ENCODE measurements around the gene GALNTL6.

GALNTL6 gene

GRCh38 chr4:171889681-171890080, 76.5 kb downstream of the GALNTL6 start:
- DNase-seq, result no peak

DNA sequence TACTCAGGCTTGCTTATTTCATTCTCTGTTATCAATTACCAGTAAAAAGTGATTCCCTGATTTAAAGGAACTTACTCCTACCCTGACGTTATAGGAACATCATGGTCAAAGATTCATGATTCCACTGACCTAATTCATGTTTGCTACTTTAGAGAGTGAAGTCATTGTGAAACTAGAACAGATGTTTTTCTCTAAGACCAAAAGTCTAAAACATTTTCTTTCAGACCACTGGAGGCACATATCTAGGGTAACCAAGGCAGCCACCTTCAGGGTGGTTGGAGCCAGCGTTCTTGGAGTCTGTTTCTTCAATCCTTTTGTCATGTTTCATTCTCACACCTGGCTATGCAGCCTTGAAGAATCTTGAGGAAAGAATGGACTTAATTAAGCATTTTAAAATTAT, 77.8 kb downstream of the GALNTL6 start:
- no peak for DNase-seq

DNA sequence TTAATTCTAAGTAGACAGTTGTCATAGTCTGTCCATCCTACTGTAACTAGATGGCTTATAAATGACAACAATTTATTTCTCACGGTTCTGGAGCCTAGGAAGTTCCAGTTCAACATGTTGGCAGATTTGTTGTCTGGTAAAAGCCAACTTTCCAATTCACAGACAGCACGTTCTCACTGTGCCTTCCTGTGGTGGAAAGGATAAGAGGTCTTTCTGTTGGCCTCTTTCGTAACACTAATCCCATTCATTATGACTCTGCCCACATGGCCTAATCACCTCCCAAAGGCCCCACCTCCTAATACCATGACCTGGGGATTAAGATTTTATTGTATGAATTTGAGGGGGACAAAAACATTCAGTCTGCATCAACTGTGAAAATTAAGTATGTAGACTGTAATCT, 83.2 kb downstream of the GALNTL6 start:
- DNase-seq, result no peak

GRCh38 chr4:171919314-171919713, 106.1 kb downstream of the GALNTL6 start:
- no peak for DNase-seq

- DNase-seq, result no peak
Observed at GRCh38 chr4:171920901-171921300, 107.7 kb downstream of the GALNTL6 start.

GRCh38 chr4:171924746-171925376, 111.7 kb downstream of the GALNTL6 start:
- no peak for DNase-seq

DNA sequence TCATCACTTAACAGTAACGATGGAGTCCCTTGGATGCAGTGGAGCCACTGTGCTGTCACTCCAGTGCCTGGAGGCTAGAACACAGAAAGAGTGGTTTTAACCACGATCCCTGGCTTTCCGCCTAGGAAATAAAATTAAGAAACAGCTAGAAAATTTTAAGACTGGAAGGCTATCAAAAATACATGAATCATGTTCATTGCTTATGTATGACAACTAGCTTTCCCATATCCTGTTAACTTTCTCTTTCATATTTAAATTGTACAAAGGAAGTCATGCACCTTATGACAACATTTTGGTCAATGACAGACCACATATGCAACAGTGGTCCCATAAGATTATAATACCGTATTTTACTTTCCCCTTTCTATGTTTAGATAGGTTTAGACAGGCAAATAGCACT, 115.1 kb downstream of the GALNTL6 start:
- no peak for DNase-seq

DNA sequence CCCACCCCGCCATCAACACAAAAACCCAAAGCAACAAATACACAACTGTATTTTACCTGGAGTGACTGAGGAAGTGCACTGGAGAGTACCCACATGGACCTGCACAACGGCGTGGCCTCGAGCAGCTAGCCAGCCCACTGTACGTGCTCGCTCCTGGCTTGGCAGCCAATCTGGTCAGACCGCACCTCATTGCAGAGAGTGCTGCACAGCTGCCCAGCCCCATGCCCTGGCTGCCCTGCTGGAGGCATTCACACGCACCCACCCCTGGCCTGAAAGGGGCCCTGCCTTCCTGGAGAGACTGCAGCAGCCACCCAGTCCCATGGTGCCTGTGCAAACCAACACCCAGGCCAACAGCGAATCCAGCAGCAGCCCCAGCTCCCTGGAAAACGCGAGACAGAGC, 116.3 kb downstream of the GALNTL6 start:
- DNase-seq, result no peak

DNA sequence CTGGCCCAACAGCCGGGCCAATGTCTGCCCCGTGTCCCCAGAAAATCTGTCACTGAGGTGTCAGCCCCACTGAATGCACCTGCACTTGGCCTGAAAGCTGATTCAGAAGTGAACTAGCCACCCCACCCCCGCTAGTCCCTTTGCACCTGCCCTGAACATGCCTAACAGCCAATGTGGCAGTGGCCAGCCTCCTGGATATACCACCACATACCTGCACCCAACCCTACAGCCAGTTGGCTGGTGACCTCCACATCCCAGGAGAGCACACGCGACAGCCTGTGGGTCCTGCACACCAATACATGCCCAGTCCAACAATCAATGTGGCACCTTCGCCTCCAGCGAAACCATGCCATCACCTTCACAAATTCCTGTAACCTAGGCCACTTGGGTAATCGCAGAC, 116.7 kb downstream of the GALNTL6 start:
- no peak for DNase-seq

GRCh38 chr4:171932238-171932637, 119.0 kb downstream of the GALNTL6 start:
- no peak for DNase-seq

DNA sequence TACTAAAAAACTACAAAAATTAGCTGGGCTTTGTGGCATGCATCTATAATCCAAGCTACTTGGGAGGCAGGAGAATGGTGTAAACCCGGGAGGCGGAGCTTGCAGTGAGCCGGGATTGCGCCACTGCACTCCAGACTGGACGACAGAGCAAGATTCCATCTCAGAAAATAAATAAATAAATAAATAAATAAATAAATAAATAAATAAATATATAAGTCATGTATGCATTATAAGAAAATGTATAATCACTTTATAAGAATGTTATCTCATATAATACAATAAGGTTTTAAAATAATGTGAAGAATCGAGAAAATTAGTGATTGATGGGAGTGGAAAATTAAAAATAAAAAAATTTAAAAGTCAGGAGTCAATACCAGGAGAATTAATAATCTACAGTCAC, 127.5 kb downstream of the GALNTL6 start:
- no peak for DNase-seq

DNA sequence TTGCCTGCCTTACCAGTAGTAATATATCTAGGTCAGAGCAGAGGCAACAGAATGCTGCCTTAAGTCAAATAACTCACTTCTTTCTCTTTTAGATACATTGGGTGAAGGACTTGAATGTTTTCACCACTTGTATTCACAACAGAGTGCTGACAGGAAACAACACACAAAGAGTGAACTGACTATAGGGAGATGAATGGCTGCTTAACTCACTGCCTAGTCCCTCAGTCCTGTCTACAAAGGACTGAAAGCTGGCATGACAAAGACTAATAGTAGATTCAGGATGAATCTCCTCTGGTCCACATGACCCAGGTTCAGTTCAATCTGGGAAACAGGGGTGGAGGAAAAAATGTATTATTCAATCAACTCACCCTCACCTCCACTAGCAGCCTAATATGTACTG, 134.2 kb downstream of the GALNTL6 start:
- DNase-seq, result no peak

- no peak for DNase-seq
Observed at GRCh38 chr4:171948038-171948437, 134.8 kb downstream of the GALNTL6 start.

GRCh38 chr4:171954650-171955049, 141.4 kb downstream of the GALNTL6 start:
- DNase-seq, result no peak

DNA sequence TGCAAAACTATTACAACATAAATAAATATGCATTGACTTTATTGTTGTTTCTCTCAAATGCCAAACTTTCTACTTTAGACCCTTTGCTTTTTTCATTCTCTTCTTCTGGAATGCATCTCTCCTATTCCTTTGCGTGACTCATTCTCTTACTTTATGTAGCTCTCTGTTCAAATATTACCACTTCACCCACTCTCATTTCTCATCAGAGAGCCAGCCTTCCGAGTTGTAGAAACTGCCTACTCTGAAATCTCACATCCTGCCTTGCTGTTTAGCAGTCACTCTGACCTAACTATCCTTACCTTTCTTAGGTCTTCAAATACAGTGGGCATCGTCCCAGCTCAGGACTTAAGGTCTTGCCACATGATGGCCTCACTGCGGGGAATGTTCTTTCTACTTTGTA, 143.5 kb downstream of the GALNTL6 start:
- DNase-seq, result no peak

GRCh38 chr4:171962110-171962509, 148.9 kb downstream of the GALNTL6 start:
- DNase-seq, result no peak

DNA sequence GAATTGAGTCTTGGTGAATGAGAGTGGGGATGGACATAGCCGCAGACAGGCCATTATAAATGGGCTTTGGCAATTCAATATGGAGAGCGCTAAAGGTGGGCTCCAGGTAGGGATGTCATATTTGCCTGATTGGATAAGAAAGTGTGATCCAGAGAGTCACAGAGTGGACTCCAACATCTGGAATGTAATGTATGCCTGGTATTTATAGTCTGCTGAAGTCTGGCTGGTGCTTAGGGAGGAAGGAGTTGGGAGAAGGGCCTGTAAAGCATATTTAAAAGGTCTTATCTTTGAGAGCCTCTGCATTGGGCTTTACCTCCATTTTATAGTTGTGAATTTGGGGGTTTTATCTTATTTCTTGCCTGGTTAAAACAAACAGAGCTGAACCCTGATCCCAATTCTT, 153.2 kb downstream of the GALNTL6 start:
- DNase-seq, result no peak

DNA sequence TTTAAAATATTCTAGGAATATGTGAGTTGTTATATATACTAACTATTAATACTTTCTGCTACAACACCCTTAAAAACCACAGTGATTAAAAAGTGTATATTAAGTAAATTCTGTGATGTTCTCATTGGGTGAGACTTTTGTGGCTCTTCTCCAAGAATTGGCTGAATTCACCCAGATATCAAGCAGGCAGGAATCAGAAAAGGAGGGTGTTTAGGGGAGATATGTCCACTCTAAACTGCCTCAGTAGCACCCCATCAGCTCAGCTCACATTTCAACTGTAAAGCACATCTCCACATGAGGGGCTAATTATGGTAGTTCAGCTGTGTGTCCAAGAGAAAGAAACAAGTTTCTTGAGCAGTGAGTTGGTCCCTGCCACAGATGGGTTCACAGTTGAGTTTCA, 165.0 kb downstream of the GALNTL6 start:
- DNase-seq, result no peak

- DNase-seq, result no peak
Observed at GRCh38 chr4:171979461-171979860, 166.3 kb downstream of the GALNTL6 start.

- DNase-seq, result no peak
Observed at GRCh38 chr4:171981185-171981584, 168.0 kb downstream of the GALNTL6 start.

DNA sequence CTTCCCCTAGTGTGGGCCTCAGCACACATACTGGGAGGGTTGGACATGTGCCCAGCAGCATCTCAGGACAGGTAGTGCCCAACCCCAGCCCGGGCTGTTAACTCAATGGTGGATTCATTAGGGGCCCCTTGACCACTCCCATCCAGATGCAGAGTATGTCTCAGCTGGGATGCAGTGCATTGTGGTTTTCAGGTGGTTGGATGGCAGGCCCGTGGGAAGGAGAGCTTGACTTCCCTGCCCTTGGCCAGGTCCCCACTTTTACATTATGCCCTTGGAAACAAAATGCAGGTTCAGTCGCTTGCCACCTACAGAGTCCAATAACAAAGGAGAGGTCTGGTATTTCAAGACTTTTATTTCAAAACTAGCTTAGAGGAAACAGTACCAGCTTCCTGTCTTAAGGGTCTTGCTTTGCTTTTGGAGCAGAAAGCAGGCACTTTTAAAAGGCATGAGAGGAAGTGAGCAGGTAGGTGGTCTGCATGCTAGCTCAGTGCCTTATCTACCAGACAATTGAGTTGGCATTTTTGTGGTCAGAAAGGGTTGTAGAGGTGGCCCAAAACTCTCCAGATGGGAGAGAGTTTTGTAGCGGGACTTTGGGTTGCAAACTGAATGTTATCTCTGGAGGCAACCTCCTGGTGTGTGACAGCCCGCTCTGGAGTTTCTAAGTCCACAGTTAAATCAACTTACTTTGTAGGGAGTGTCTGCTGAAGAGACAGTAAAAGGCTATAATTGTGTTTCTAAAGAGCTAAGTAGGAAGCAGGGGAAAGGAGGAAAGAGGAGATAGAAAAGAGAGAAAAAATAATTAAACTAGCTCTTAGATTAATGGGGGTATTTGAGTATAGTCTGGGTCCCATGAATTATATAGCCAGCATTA, 171.0 kb downstream of the GALNTL6 start:
- DNase-seq, result no peak

GRCh38 chr4:171985129-171985528, 171.9 kb downstream of the GALNTL6 start:
- DNase-seq, result no peak

- DNase-seq, result no peak
Observed at GRCh38 chr4:171993247-171993646, 180.0 kb downstream of the GALNTL6 start.

GRCh38 chr4:172007889-172008288, 194.7 kb downstream of the GALNTL6 start:
- DNase-seq, result no peak

Measured in central memory CD4-positive, alpha-beta T cell (primary cell).